ENCODE results near the gene CD101.
A peak's percentile ranks its signal among the peaks of the same experiment; 100 is the strongest.
"Not testable (repeated sequence)": the region's sequence is repeated elsewhere in the genome, so short reads cannot be mapped to it uniquely, and the experiment has no call there.

CD101 gene, protein sequence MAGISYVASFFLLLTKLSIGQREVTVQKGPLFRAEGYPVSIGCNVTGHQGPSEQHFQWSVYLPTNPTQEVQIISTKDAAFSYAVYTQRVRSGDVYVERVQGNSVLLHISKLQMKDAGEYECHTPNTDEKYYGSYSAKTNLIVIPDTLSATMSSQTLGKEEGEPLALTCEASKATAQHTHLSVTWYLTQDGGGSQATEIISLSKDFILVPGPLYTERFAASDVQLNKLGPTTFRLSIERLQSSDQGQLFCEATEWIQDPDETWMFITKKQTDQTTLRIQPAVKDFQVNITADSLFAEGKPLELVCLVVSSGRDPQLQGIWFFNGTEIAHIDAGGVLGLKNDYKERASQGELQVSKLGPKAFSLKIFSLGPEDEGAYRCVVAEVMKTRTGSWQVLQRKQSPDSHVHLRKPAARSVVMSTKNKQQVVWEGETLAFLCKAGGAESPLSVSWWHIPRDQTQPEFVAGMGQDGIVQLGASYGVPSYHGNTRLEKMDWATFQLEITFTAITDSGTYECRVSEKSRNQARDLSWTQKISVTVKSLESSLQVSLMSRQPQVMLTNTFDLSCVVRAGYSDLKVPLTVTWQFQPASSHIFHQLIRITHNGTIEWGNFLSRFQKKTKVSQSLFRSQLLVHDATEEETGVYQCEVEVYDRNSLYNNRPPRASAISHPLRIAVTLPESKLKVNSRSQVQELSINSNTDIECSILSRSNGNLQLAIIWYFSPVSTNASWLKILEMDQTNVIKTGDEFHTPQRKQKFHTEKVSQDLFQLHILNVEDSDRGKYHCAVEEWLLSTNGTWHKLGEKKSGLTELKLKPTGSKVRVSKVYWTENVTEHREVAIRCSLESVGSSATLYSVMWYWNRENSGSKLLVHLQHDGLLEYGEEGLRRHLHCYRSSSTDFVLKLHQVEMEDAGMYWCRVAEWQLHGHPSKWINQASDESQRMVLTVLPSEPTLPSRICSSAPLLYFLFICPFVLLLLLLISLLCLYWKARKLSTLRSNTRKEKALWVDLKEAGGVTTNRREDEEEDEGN

DNA sequence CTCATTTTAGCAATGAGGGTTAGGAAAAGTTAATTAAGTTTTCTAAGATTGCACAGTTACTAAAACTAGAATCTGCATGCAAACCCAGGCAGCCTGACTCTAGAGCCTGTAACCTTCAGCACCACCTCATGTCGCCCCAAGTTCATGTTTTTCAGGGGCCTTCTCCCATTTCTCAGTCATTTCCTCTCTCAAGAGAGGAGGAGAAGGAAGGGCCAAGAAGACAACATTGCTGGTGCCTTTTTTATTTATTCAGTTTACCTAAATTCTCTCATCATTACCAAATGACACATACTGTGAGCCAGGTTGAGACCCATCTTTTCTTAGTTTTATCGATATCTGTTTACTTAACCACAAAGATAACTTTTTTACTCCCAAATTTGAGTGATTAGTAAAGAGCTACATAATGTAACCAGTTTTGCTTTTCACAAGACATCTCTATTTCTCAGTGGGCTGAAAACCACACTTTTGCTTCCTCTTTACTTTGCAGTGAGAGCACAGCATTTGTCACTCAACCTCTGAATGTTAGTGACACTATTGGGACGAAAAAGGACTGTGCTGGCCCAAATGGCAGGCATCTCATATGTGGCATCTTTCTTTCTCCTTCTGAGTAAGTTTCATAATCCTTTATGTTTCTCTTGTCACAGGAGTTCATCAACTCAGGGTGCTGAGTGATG lies at the start of gene CD101:
CD101 (plus strand) TSS at position 507 of the 674 bp plus-strand sequence; CDS start at position 565, 58 bp downstream.
- peak; percentile 77 for DNase-seq

DNA sequence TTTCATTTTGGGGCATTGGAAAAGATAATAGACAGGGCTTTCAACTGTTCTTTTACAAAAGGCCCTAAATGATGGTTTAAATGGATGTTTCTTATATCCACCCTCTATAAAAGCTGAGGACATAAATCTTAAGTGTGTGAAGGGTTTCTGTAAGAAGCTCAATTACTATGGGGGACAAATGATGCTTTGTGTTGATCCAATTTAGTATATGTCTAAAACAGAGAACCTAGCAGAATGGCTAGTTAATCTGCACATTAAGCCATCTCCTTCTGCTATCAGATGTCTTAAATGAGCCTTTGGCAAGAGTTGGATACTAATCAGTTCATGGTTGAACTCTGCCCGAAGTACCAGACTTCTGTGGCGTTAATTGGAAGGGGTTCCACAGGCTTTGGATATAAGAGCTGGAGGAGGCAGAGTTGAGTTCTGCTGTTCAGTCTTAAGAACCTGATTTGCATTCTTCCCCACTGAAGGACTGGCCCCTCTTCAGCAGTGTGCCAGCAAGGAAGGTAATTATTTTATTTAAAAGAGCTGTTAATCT lies 48.8 kb upstream of the CD101 start:
- DNase-seq: no peak

DNA sequence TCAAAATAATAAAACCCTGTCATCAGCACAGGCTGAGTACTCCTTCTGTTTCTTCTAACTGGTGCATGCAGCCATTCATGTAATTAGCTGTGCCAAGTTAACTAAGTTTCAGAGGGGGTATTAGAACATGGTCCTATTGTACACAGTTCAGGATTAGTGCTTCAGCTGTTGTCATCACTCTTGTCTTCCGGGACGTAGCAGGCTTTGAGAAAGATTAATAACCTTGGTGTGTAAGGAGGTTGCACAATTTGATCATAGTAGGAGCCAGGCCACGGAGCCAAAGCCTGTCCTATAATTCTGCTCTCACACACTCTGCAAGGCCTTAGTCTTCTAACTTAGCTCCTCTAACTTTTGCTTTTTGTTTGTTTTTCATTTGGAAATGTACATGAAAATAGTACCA lies 47.1 kb upstream of the CD101 start:
- DNase-seq: no peak

DNA sequence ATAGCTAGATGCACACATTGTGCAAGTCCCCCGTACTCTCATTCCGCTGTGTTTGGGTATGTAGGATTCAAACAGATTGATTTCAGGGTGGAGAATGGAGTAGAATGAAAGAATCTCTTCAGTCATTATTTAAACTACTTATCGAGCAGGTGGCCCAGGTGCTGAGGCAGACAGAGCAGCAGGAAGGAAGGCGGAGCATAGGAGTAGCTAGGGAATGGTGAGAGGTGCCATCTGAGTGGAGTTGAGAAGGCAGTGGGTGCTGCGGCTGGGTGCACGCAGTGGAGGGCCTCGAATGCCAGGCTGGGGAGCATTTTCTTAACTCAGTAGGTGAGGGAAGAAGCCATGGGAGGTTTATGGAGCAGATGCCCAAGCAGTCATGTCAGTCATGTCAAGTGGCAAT lies 45.2 kb upstream of the CD101 start:
- DNase-seq: no peak

DNA sequence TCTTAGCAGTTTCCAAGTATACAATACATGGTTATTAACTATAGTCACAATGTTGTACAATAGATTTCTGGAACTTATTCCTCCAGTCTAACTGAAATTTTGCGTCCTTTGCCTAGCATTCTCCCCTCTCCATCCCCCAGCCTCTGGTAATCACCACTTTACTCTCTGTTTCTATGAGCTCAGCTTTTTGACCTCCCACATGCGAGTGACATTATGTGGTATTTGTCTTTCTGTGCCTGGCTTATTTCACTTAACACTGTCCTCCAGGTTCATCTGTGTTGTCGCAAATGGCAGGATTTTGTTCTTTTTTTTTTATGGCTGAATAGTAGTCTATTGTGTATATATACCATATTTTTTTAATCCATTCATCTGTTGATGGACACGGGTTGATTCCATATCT lies 43.9 kb upstream of the CD101 start:
- DNase-seq: no peak

DNA sequence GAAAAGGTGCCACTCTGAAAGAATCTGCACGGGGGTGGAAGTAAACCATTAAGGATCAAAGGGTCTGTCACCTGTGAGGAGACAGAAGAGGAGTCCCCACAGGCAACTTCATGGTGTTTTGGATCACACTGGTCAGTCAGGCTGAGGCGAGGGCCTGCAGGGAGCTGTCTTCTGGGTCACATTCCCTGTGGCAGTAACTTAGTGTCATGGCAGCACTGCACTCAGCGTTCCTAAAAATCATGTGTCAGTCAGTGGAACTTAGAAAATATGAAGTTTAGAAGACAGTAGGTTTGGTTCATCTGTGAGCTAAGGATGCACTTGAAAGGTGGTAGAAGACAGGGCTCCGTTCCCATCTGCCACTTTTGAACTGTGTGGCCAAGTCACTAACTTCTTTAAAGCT lies 43.5 kb upstream of the CD101 start:
- no peak for DNase-seq

DNA sequence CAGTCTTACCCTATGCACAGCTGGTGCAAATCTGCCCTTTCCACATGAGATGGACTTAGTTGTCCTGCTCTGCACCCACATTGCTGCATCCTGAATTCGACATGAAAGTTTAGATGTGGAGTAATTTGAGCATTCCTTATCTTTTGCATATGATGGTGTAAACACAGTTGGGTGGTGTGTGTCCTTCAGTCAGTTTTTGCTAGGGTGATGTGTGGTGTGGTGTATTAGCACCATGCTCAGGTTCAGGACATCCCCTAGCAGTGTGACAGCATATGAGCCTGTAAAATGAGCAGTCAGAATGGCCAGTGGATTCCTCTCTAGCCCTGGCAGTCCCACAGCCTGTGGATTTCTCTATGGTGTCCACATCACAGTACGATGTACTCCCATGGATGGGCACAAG lies 42.6 kb upstream of the CD101 start:
- DNase-seq: no peak

DNA sequence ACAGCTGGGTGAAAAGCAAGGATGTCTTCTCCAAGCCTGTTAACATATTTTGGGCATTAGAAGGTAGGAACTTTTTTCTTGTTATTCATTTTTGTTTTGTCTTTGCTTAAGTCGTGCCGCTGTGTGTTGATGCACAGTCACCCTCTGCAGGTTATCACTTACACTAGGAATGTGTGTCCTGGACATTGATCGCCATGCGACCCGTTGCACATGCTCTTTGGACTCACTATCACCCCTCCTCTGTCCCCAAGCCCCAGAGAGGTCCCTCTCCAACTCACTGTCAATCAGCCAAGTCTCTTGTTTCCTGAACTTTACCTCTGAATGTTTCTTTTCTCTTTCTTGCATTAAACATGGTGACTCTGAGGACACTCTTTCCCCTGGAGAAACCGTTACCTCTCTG lies 40.0 kb upstream of the CD101 start:
- no peak for DNase-seq

DNA sequence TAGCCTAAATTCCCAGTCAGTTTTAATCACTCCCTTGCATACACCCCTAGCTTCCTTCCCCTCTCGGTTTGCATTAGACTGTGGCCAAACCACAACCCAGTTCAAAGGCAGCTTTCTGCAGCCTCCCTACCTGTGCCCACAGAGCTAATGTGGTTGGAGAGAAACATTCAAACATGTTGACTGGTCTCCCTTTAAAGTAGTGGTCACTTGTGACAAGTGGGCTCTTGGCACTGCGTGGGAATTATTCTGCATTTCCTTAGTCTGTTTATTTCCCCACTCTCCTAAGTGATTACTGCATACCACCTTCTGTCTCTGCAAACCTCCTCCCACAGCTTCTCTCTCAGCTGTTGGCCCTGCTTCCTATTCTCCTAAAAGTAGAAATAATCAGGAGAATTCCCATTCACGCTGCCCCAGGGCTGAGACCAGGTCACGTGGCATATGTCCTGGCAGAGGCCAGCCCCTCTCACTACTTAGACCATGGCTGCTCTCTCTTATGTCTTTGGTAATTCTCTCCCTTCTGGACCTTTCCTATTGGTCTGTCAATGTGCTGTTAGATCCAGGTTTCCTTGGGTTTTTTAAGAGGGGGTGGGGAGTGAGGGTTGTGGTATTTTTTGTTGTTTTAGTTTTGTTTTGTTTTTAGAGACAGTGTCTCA lies 38.4 kb upstream of the CD101 start:
- DNase-seq: no peak

DNA sequence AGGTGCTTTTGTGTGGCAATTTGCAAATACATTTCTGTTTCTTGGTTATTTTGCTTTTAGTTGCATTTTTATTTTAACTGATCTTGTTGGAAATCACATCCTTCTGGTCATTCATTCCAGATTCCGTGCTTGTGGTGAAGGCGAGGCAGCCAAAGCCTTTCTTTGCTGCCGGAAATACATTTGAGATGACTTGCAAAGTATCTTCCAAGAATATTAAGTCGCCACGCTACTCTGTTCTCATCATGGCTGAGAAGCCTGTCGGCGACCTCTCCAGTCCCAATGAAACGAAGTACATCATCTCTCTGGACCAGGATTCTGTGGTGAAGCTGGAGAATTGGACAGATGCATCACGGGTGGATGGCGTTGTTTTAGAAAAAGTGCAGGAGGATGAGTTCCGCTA lies 34.8 kb upstream of the CD101 start:
- no peak for DNase-seq

DNA sequence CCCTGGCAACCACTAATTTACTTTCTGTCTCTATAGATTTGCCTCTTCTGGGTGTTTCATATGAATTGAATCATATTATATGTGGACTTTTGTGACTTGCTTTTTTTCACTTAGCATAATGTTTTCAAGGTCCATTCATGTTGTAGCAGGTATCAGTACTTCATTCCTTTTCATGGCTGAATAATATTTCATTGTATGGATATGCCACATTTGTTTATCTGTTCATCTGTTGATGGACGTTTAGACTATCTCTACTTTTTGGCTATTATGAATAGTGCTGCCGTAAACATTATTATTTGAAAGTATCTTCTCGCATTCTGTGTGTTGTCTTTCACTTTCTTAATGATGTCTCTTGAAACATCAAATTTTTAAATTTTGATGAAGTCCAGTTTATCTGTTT lies 32.8 kb upstream of the CD101 start:
- no peak for DNase-seq

DNA sequence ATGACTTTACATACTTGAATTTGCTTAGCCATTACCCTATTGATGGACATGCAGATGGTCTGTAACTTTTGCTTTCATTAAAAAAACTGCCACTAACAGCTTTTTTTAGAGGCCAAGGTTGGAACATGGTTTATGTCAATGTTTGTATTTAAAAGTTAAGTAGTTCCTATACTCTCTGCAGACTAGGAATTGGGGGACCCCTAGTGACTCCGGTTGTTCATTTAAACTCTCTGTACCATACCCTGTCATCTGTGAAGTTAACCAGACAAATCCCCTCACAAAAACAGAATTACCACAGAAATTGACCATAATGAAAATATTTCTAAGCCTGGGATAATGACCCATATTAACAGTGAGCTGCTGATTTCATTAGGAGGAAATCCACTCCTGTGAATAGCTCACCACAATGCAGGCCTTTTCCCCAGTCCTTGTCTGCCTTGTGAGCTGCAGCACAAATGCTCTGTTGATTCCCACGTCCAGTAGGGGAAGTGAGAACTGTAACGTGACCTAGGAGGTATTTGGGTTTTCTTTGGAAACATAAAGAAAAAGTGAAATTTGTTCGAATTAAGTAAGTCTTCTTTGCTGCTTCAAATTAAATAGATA lies 30.2 kb upstream of the CD101 start:
- DNase-seq: no peak

DNA sequence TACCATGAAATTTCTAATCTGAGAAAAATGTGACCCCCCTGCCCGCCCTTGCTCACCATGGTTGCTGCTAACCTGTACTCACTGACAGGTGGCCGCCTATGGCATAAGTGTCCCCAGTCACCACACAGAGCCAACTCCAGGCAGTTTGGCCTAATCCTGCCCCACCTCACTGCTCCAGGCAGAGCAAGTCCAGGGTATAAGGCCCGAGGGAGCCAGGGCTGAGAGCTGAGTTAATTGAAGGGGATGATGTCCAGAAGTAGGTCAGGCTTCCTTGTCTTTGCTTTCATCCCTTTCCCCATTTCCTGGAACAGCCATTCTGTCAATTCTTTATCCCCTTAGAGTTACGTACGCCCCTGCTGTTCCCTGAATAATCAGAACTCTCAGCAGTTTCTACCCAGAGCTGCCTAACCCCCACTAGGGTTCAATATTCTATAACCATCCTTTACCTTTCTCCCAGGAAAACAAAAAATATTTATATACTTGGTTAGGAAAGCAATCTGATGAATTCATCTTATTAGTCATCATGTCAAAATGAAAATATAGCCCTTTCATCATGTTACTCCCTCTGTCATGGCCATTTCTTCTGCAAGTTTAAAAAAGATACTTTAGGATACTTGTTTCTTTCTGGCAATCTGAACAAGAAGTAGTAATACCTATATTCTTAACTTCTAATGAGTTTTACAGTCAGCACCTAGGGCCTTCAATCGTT lies 29.4 kb upstream of the CD101 start:
- DNase-seq: no peak

DNA sequence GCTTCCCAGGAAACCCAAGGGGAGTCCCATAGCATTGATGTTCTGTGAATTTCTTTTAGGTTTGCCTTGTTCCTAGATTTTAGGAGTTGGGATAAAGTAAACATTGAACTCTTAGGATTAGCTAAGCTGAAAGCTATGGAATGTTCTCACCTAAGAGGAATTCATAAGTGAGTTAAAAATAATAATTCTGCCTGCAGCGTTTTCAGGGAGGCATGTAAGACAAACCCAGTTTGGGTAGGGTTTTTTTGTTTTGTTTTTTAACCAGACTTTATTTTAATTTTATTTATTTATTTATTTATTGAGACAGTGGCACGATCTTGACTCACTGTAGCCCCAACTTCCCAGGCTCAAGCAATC lies 28.9 kb upstream of the CD101 start:
- DNase-seq: no peak

DNA sequence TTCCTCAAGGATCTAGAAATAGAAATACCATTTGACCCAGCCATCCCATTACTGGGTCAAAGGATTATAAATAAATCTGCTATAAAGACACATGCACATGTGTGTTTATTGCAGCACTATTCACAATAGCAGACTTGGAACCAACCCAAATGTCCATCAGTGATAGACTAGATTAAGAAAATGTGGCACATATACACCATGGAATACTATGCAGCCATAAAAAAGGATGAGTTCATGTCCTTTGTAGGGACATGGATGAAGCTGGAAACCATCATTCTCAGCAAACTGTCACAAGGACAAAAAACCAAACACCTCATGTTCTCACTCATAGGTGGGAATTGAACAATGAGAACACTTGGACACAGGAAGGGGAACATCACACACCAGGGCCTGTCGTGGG lies 21.3 kb upstream of the CD101 start:
- DNase-seq: not testable (repeated sequence)

DNA sequence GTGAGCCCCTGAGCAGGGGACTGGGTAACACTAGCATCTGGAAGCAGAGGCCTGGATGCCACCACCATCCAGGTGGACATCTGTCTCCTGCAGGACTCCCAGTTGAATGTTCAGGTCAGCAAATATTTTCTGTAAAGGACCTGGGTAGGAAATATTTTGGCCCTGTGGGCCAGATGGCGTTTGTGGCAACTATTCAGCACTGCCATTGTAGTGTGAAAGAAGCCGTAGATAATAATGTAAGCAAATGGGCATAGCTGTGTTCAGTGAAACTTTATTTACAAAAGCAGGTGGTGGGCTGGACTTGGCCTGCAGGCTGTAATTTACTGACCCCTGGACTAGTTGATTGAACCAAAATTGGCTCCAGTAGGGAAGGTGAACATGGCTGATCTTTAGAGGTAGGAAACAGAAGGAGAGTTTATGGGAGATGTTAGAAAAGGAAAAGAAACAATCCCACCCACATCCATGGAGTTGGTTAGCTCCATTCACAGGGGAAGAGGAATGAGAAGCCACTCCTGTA lies 20.0 kb upstream of the CD101 start:
- DNase-seq: no peak

DNA sequence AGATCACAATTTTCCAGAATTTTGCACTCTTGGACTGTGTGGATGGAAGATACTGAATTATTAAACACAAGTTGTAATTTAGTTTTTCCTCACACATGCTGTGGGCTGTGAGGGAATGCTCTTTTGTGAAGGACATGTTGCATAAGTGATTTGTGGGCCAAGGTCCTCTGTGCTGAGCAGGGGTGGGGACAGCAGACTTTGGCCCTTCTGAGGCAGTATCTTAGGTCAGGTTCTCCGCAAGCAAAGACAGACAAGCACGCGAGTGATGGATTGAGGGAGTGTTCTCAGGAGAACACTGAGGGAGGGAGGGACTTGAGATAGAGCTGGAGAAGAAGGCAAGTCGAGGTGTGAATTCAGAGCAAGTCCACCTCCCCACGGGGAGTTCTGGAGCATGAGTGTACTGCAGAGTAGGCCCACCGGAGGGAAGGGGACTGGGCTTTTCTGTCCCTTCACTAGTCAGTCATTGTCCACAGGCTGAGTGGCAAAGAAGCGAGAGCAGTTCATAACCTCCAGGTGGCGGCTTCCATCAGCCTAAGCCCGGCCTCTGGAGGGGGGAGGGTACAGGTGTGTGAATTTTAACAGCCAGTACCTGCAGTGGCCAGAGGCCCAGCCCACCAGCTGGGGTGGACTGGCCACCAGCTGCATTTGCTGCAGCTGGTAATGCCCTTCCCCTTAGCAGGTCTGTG lies 19.1 kb upstream of the CD101 start:
- no peak for DNase-seq

DNA sequence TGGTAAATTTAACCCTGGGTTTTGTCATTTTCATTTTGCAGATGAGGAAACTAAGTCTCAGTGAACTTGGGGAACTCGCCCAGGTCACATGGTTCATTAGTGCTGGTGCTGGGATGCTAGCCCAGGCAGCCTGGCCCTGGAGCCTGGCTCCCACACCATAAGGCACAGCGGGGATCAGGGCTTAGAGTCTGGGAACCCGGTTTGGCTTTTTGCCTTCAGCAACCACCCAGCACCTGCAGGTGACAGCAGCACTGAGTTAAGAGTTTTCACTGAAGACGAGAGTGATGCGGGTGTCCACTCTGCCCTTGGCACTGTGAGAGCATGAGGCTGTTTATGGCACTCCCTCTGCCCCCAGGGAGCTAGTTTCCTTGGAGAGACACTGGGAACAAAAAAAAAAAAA lies 18.4 kb upstream of the CD101 start:
- no peak for DNase-seq

DNA sequence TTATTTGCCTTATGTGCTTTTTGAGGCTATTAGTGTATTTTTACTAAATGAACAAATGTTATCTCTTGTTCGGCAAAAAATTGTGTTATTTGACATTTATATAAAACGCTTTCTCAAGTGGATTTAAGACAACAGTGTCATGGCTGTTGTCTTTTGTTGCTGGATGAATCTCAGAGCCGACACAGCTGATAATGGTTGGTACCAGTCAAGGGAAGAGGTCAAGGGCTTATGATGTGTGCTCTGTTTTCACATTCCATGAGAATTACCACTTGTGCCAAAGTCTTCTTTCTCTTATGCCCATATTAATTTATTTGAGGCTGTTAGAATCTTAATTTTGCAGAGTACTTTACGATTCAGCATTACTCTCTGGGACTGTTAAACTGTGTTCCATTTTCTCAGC lies 17.9 kb upstream of the CD101 start:
- DNase-seq: no peak

DNA sequence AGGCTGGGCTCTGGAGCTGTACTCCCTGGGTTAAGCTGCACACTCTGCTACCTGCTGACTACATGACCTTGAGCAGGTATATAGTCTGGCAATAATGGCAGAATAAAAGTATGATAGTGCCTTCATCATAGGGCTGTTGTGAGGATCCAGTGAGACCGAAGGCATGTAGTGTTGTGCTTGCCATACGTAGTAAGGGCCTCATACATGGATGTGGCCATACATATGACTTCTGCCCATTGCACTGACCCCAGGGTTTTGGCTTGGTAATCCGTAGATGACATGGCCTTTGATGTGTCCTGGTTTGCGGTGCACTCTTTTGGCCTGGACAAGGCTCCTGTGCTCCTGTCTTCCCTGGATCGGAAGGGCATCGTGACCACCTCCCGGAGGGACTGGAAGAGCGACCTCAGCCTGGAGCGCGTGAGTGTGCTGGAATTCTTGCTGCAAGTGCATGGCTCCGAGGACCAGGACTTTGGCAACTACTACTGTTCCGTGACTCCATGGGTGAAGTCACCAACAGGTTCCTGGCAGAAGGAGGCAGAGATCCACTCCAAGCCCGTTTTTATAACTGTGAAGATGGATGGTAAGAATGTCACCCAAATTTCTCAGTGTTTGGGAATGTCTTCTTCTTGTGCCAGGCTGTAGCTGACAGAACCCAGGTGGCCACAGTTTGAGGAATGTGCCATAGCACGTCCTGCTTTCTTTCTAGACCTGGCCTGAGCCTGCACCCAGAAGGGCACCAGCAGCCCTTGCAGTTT lies 17.0 kb upstream of the CD101 start:
- DNase-seq: no peak

Data from activated CD4-positive, alpha-beta T cell treated with anti-CD3 and anti-CD28 coated beads, Interleukin-2, Interleukin-6, amounts not matched to agents 100 ng/mL and 50 ng/mL, durations not matched to agents 16 hours and 8 hours (primary cell).